ENCODE measurements around the gene MCM6.
A peak's percentile ranks its signal among the peaks of the same experiment; 100 is the strongest.

MCM6 gene

GRCh38 chr2:135840601-135841000 lies 35.6 kb downstream of the MCM6 start:
- no peak for TF ChIP-seq CTCF (IDR thresholded peaks at IDR 0.05; ENCODE audit: control insufficient read depth, insufficient read depth, low read depth, low read length, missing control alignments)
- H3K4me3 ChIP-seq (ENCODE audit: control insufficient read depth, low read depth, low read length): no peak overlapping the region
- DNase-seq (ENCODE audit: low read depth): no peak

GRCh38 chr2:135839713-135840112 lies 36.5 kb downstream of the MCM6 start:
- no peak overlapping the region for H3K4me3 ChIP-seq (ENCODE audit: control insufficient read depth, low read depth, low read length)
- DNase-seq (ENCODE audit: low read depth): peak; percentile 90
- no peak for TF ChIP-seq CTCF (IDR thresholded peaks at IDR 0.05; ENCODE audit: control insufficient read depth, insufficient read depth, low read depth, low read length, missing control alignments)

GRCh38 chr2:135838502-135838901 lies 37.7 kb downstream of the MCM6 start:
- TF ChIP-seq CTCF (IDR thresholded peaks at IDR 0.05; ENCODE audit: control insufficient read depth, insufficient read depth, low read depth, low read length, missing control alignments): no peak
- DNase-seq (ENCODE audit: low read depth): no peak
- H3K4me3 ChIP-seq (ENCODE audit: control insufficient read depth, low read depth, low read length): no peak overlapping the region

- TF ChIP-seq CTCF (IDR thresholded peaks at IDR 0.05; ENCODE audit: control insufficient read depth, insufficient read depth, low read depth, low read length, missing control alignments): no peak
- H3K4me3 ChIP-seq (ENCODE audit: control insufficient read depth, low read depth, low read length): no peak within 1 kb of the TSS
- no peak for DNase-seq (ENCODE audit: low read depth)
Measured at GRCh38 chr2:135836596-135837270, 39.5 kb downstream of the MCM6 start, which contains the start of gene LCT. Gene LCT (minus strand): TSS chr2:135837184. CDS start chr2:135837169, 15 bp downstream.

- no peak overlapping the region for H3K4me3 ChIP-seq (ENCODE audit: control insufficient read depth, low read depth, low read length)
- TF ChIP-seq CTCF (IDR thresholded peaks at IDR 0.05; ENCODE audit: control insufficient read depth, insufficient read depth, low read depth, low read length, missing control alignments): no peak
- no peak for DNase-seq (ENCODE audit: low read depth)
Measured at GRCh38 chr2:135832891-135833290, 43.4 kb downstream of the MCM6 start.

- no peak for DNase-seq (ENCODE audit: low read depth)
- no peak overlapping the region for H3K4me3 ChIP-seq (ENCODE audit: control insufficient read depth, low read depth, low read length)
- no peak for TF ChIP-seq CTCF (IDR thresholded peaks at IDR 0.05; ENCODE audit: control insufficient read depth, insufficient read depth, low read depth, low read length, missing control alignments)
Measured at GRCh38 chr2:135831180-135831812, 44.9 kb downstream of the MCM6 start.

Measured in AG09309 (cell line).